Type B pancreatic cell (in vitro differentiated cells): ENCODE results near the gene ANKAR. TPM values are rescaled to one million over a fixed set of nuclear protein-coding genes. Genes with fewer than 3 reads are reported as not detected.
"Not testable (repeated sequence)": the region's sequence is repeated elsewhere in the genome, so short reads cannot be mapped to it uniquely, and the experiment has no call there.

Experiments used
- DNase-seq: peaks from one replicate; pipeline ENCODE4 v3.0.0; 2021; ENCODE audit warnings: mixed read lengths; ENCODE audit not compliant: unreplicated experiment; ENCODE audit errors: extremely low spot score
- H3K27ac Mint-ChIP-seq: 2 replicates; pipeline ENCODE4 v1.8.0; 2021; ENCODE audit warnings: mild to moderate bottlenecking, mixed read lengths
- H3K27me3 Mint-ChIP-seq: 2 replicates; pipeline ENCODE4 v1.8.0; 2021; ENCODE audit warnings: mixed read lengths
- H3K36me3 Mint-ChIP-seq: 2 replicates; pipeline ENCODE4 v1.8.0; 2021; ENCODE audit warnings: mixed read lengths
- H3K4me1 Mint-ChIP-seq: one replicate; pipeline ENCODE4 v1.8.0; 2021; ENCODE audit warnings: mixed read lengths; ENCODE audit not compliant: unreplicated experiment
- H3K4me3 Mint-ChIP-seq: 2 replicates; pipeline ENCODE4 v1.8.0; 2021; ENCODE audit warnings: mild to moderate bottlenecking, mixed read lengths
- H3K9me3 Mint-ChIP-seq: 2 replicates; pipeline ENCODE4 v1.8.0; 2021; ENCODE audit warnings: mixed read lengths
- CTCF ChIP-seq: fragments of 200-600 bp; sonication (generic); conservative IDR thresholded peaks from 2 replicates; pipeline ENCODE4 v1.5.0; 2021; ENCODE audit warnings: antibody characterized with exemption, mild to moderate bottlenecking
- total RNA-seq: library from RNA; stranded (reverse); gene quantifications from 2 replicates; pipeline ENCODE4 v1.2.1, GENCODE V29; 2021; ENCODE audit warnings: low replicate concordance

Gene ANKAR
- total RNA-seq, 1 donor from 2014 or later: 6.5 TPM

- H3K9me3 Mint-ChIP-seq: peaks cover 10% of the 10 kb centered on the region
- no peak overlapping the region for H3K4me3 Mint-ChIP-seq
- no peaks in the 10 kb centered on the region for H3K27me3 Mint-ChIP-seq
- TF ChIP-seq CTCF: no peak
- H3K36me3 Mint-ChIP-seq: peaks cover 4% of the 10 kb centered on the region
- no peak for DNase-seq
- H3K4me1 Mint-ChIP-seq: peaks cover 9% of the 10 kb centered on the region
- no peak overlapping the region for H3K27ac Mint-ChIP-seq
These were observed 8.9 kb downstream of the ANKAR start for GRCh38 chr2:189683348-189683747.

GRCh38 chr2:189684811-189685210 is 10.3 kb downstream of the ANKAR start:
- Mint-ChIP-seq H3K27me3 (no peaks in the 10 kb centered on the region), H3K4me1 (peaks cover 9% of the 10 kb centered on the region), H3K27ac (no peak overlapping the region), H3K4me3 (no peak overlapping the region), H3K9me3 (no peaks in the 10 kb centered on the region), H3K36me3 (no peaks in the 10 kb centered on the region)
- TF ChIP-seq CTCF: no peak
- no peak for DNase-seq

- H3K9me3 Mint-ChIP-seq: no peaks in the 10 kb centered on the region
- no peaks in the 10 kb centered on the region for H3K36me3 Mint-ChIP-seq
- TF ChIP-seq CTCF: no peak
- peaks cover 9% of the 10 kb centered on the region for H3K4me1 Mint-ChIP-seq
- DNase-seq: no peak
- H3K4me3 Mint-ChIP-seq: no peak overlapping the region
- no peaks in the 10 kb centered on the region for H3K27me3 Mint-ChIP-seq
- no peak overlapping the region for H3K27ac Mint-ChIP-seq
These were observed 11.2 kb downstream of the ANKAR start for GRCh38 chr2:189685540-189686229.

GRCh38 chr2:189687796-189688195 is 13.3 kb downstream of the ANKAR start:
- not testable (repeated sequence) for DNase-seq, H3K27ac Mint-ChIP-seq, H3K27me3 Mint-ChIP-seq, H3K4me1 Mint-ChIP-seq, H3K9me3 Mint-ChIP-seq, H3K4me3 Mint-ChIP-seq, H3K36me3 Mint-ChIP-seq

- no peaks in the 10 kb centered on the region for H3K9me3 Mint-ChIP-seq
- H3K27me3 Mint-ChIP-seq: no peaks in the 10 kb centered on the region
- no peaks in the 10 kb centered on the region for H3K4me1 Mint-ChIP-seq
- TF ChIP-seq CTCF: no peak
- DNase-seq: no peak
- H3K36me3 Mint-ChIP-seq: no peaks in the 10 kb centered on the region
- H3K27ac Mint-ChIP-seq: no peak overlapping the region
- H3K4me3 Mint-ChIP-seq: no peak overlapping the region
These were observed 21.8 kb downstream of the ANKAR start for GRCh38 chr2:189696223-189696622.

DNA sequence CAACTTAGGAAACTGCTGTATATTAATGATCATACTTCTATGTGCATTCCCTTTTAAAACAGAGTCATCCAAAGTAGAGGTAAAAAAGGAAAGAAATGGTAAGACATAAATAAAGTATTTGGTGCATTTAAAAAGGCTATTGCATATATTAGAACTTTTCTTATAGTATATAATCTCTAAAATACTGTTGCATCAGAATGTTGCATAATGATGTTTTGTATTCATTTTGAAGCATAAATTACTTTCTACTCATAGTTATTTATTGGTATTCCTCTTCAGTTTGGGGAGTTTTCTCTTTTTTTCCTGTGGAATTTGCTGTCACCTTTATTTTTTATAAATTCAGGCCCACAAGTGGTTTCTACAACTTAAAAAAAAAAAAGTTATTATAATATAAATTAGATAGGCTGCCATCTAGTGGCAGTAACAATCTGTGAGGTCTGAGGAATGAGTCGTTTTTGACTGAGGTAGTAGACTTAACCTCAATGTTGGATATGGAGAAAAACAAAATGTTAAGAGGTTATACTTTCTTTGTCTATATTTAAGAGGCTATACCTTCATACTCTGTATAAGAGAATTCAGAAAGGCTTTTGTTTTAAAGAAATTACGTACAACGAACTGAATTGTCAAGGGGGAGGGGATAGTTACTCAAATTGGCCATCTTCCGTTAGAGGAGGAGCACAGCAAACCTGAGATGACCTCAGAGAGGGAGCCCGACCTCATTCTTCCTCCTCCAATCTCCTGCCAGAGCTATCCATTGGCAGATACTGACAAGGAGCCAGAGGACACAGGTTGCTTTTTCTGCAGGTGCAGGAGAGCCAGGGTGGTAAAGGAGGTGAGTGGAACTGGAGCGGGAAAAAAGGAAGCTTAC is 23.8 kb downstream of the ANKAR start:
- H3K27me3 Mint-ChIP-seq: no peaks in the 10 kb centered on the region

More for the DNA sequence above, 23.8 kb downstream of the ANKAR start:
- peak; percentile 82 for TF ChIP-seq CTCF
- DNase-seq: no peak
- no peak overlapping the region for H3K27ac Mint-ChIP-seq
- H3K36me3 Mint-ChIP-seq: no peaks in the 10 kb centered on the region
- H3K4me3 Mint-ChIP-seq: no peak overlapping the region
- no peaks in the 10 kb centered on the region for H3K9me3 Mint-ChIP-seq
- H3K4me1 Mint-ChIP-seq: no peaks in the 10 kb centered on the region
